Measurements from ENCODE around the gene FYCO1.

DNA sequence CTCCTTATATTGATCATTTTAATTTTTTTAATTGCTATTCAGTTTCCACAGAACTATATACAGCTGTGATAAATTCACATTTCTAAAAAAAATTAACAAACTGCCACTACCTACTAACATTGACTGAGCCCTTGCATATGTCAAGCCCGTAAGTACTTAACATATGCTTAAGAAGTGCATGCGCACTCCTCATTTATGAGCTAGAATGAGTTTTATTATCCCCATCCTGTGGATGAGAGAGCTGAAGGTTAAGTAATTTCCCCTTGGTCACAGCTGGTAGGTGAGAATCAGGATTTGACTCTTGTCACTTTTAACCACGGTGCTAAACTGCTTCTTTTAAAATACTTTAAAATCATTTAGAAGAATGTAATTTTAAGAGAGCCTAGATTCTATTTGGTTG lies 26.5 kb downstream of the FYCO1 start:
- TF ChIP-seq, protein P1, sequence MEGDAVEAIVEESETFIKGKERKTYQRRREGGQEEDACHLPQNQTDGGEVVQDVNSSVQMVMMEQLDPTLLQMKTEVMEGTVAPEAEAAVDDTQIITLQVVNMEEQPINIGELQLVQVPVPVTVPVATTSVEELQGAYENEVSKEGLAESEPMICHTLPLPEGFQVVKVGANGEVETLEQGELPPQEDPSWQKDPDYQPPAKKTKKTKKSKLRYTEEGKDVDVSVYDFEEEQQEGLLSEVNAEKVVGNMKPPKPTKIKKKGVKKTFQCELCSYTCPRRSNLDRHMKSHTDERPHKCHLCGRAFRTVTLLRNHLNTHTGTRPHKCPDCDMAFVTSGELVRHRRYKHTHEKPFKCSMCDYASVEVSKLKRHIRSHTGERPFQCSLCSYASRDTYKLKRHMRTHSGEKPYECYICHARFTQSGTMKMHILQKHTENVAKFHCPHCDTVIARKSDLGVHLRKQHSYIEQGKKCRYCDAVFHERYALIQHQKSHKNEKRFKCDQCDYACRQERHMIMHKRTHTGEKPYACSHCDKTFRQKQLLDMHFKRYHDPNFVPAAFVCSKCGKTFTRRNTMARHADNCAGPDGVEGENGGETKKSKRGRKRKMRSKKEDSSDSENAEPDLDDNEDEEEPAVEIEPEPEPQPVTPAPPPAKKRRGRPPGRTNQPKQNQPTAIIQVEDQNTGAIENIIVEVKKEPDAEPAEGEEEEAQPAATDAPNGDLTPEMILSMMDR (IDR thresholded peaks at IDR 0.05; ENCODE audit: poor library complexity), result no peak
- no peak for TF ChIP-seq EZH2 (IDR thresholded peaks at IDR 0.05; ENCODE audit: borderline replicate concordance)

Measured in hepatocyte (in vitro differentiated cells).